HG02610 (cell line): ENCODE results near the gene CLSTN2.
A peak's percentile ranks its signal among the peaks of the same experiment; 100 is the strongest.

Experiments used
- ATAC-seq: cut with Tn5 transposase; IDR thresholded peaks from one replicate; pipeline ENCODE4 v1.9.1; 2021; ENCODE audit warnings: mild to moderate bottlenecking, moderate library complexity; ENCODE audit not compliant: unreplicated experiment

CLSTN2 gene

GRCh38 chr3:140145528-140145927 is 210.5 kb downstream of the CLSTN2 start:
- no peak for ATAC-seq

GRCh38 chr3:140146668-140147067 is 211.7 kb downstream of the CLSTN2 start:
- ATAC-seq: no peak

GRCh38 chr3:140147965-140148490 is 213.0 kb downstream of the CLSTN2 start:
- ATAC-seq: no peak

- no peak for ATAC-seq
These were observed 213.9 kb downstream of the CLSTN2 start for GRCh38 chr3:140148824-140149390.

- no peak for ATAC-seq
These were observed 216.3 kb downstream of the CLSTN2 start for GRCh38 chr3:140151321-140151720.

- ATAC-seq: peak; percentile 44
These were observed 218.1 kb downstream of the CLSTN2 start for GRCh38 chr3:140152851-140153639.

GRCh38 chr3:140153736-140154135 is 218.8 kb downstream of the CLSTN2 start:
- ATAC-seq: no peak

- ATAC-seq: no peak
These were observed 222.2 kb downstream of the CLSTN2 start for GRCh38 chr3:140157161-140157560.

- ATAC-seq: no peak
These were observed 224.7 kb downstream of the CLSTN2 start for GRCh38 chr3:140159646-140160045.

GRCh38 chr3:140160553-140160952 is 225.6 kb downstream of the CLSTN2 start:
- no peak for ATAC-seq

- no peak for ATAC-seq
These were observed 227.6 kb downstream of the CLSTN2 start for GRCh38 chr3:140162551-140162950.

- no peak for ATAC-seq
These were observed 228.3 kb downstream of the CLSTN2 start for GRCh38 chr3:140163159-140163763.

GRCh38 chr3:140164156-140164555 is 229.2 kb downstream of the CLSTN2 start:
- no peak for ATAC-seq

GRCh38 chr3:140164922-140165590 is 230.1 kb downstream of the CLSTN2 start:
- ATAC-seq: no peak

GRCh38 chr3:140165781-140166180 is 230.8 kb downstream of the CLSTN2 start:
- ATAC-seq: no peak

GRCh38 chr3:140166861-140167599 is 232.0 kb downstream of the CLSTN2 start:
- ATAC-seq: no peak

GRCh38 chr3:140167600-140168281 is 232.8 kb downstream of the CLSTN2 start:
- no peak for ATAC-seq

GRCh38 chr3:140170612-140171011 is 235.6 kb downstream of the CLSTN2 start:
- ATAC-seq: peak; percentile 97

GRCh38 chr3:140176526-140176925 is 241.5 kb downstream of the CLSTN2 start:
- ATAC-seq: no peak

GRCh38 chr3:140177943-140178342 is 243.0 kb downstream of the CLSTN2 start:
- peak; percentile 73 for ATAC-seq
